HEK293 (cell line): ENCODE measurements around the gene ARMC5.

Source experiments
- CTCF ChIA-PET: fragments of 350-600 bp; formaldehyde crosslinking; extraction: SDS; loops from one replicate; lab custom pipeline; 2021; ENCODE audit warnings: antibody characterized with exemption; lab: Yijun Ruan, JAX
- POLR2A ChIA-PET: fragments of 300-600 bp; formaldehyde crosslinking; extraction: SDS; loops from one replicate; lab custom pipeline; 2020; ENCODE audit warnings: antibody characterized with exemption, inconsistent platforms; lab: Yijun Ruan, JAX
- H3K27ac ChIP-seq: fragments of 200-500 bp; sonication (Bioruptor generic); 2 replicates; pipeline ENCODE4 v1.5.1; 2014; ENCODE audit warnings: low read depth, low read length, control low read depth, inconsistent platforms; ENCODE audit errors: extremely low read depth
- H3K36me3 ChIP-seq, 2 experiments: fragments of 200-500 bp in 1 of 2; sonication (Bioruptor generic) in 1 of 2; 1 replicate in 1 of 2; 2 replicates in 1 of 2; pipeline ENCODE4 v1.5.1; 2014 to 2017; ENCODE audit warnings: inconsistent platforms in 2 of 2, low read length in 2 of 2; ENCODE audit not compliant: control insufficient read depth in 2 of 2, insufficient read depth in 1 of 2
- H3K4me1 ChIP-seq: fragments of 200-500 bp; sonication (Bioruptor generic); 2 replicates; pipeline ENCODE4 v1.5.1; 2014; ENCODE audit warnings: mild to moderate bottlenecking, low read length, inconsistent platforms; ENCODE audit not compliant: control insufficient read depth, insufficient read depth
- H3K4me3 ChIP-seq: 2 replicates; pipeline ENCODE4 v1.5.1; 2011; ENCODE audit warnings: low read depth, mild to moderate bottlenecking, control low read depth, low read length, moderate library complexity
- H3K9me3 ChIP-seq: fragments of 200-500 bp; sonication (Bioruptor generic); 2 replicates; pipeline ENCODE4 v1.5.1; 2014; ENCODE audit warnings: low read depth, low read length, inconsistent platforms; ENCODE audit not compliant: control insufficient read depth, insufficient read depth
- BCL6B ChIP-seq: fragments of 450-650 bp; formaldehyde crosslinking; IDR thresholded peaks from 2 replicates; pipeline ENCODE4 v1.5.1; 2017; ENCODE audit warnings: missing biosample characterization, missing genetic modification characterization
- OVOL3 ChIP-seq: fragments of 450-650 bp; formaldehyde crosslinking; IDR thresholded peaks from 2 replicates; pipeline ENCODE4 v1.5.1; 2016; ENCODE audit warnings: missing biosample characterization, missing genetic modification characterization
- PRDM10 ChIP-seq: fragments of 450-650 bp; formaldehyde crosslinking; IDR thresholded peaks from 2 replicates; pipeline ENCODE4 v1.5.1; 2016; ENCODE audit warnings: missing biosample characterization, missing genetic modification characterization
- PRDM4 ChIP-seq: fragments of 450-650 bp; formaldehyde crosslinking; IDR thresholded peaks from 2 replicates; pipeline ENCODE4 v1.5.1; 2017; ENCODE audit warnings: missing biosample characterization, missing genetic modification characterization
- SP3 ChIP-seq: fragments of 450-650 bp; formaldehyde crosslinking; IDR thresholded peaks from 2 replicates; pipeline ENCODE4 v1.5.1; 2016; ENCODE audit warnings: missing biosample characterization, missing genetic modification characterization
- TSHZ1 ChIP-seq: fragments of 450-650 bp; formaldehyde crosslinking; IDR thresholded peaks from 2 replicates; pipeline ENCODE4 v1.5.1; 2016; ENCODE audit warnings: missing biosample characterization, missing genetic modification characterization, borderline replicate concordance
- ZBTB11 ChIP-seq: fragments of 450-650 bp; formaldehyde crosslinking; conservative IDR thresholded peaks from 2 replicates; pipeline ENCODE4 v1.5.1; 2016; ENCODE audit warnings: low read depth, missing biosample characterization, missing genetic modification characterization
- ZFP3 ChIP-seq: fragments of 450-650 bp; formaldehyde crosslinking; IDR thresholded peaks from 2 replicates; pipeline ENCODE4 v1.5.1; 2016; ENCODE audit warnings: low read depth, missing biosample characterization, missing genetic modification characterization
- ZFP69B ChIP-seq: fragments of 450-650 bp; formaldehyde crosslinking; IDR thresholded peaks from 2 replicates; pipeline ENCODE4 v1.5.1; 2016; ENCODE audit warnings: missing biosample characterization, missing genetic modification characterization
- ZIC2 ChIP-seq: fragments of 450-650 bp; formaldehyde crosslinking; IDR thresholded peaks from 2 replicates; pipeline ENCODE4 v1.5.1; 2016; ENCODE audit warnings: missing biosample characterization, missing genetic modification characterization
- ZNF114 ChIP-seq: fragments of 450-650 bp; formaldehyde crosslinking; IDR thresholded peaks from 2 replicates; pipeline ENCODE4 v1.5.0; 2017; ENCODE audit warnings: missing biosample characterization, missing genetic modification characterization
- ZNF132 ChIP-seq: fragments of 450-650 bp; formaldehyde crosslinking; IDR thresholded peaks from 2 replicates; pipeline ENCODE4 v1.5.1; 2017; ENCODE audit warnings: missing biosample characterization, missing genetic modification characterization, borderline replicate concordance
- ZNF248 ChIP-seq: fragments of 450-650 bp; formaldehyde crosslinking; IDR thresholded peaks from 2 replicates; pipeline ENCODE4 v1.5.1; 2017; ENCODE audit warnings: missing biosample characterization, missing genetic modification characterization
- ZNF366 ChIP-seq: fragments of 450-650 bp; formaldehyde crosslinking; conservative IDR thresholded peaks from 2 replicates; pipeline ENCODE4 v1.5.1; 2016; ENCODE audit warnings: missing biosample characterization, missing genetic modification characterization
- ZNF426 ChIP-seq: fragments of 450-650 bp; formaldehyde crosslinking; IDR thresholded peaks from 2 replicates; pipeline ENCODE4 v1.5.1; 2017; ENCODE audit warnings: missing biosample characterization, missing genetic modification characterization, mild to moderate bottlenecking, inconsistent platforms, moderate library complexity
- ZNF544 ChIP-seq: fragments of 450-650 bp; formaldehyde crosslinking; IDR thresholded peaks from 2 replicates; pipeline ENCODE4 v1.5.0; 2017; ENCODE audit warnings: missing biosample characterization, missing genetic modification characterization
- ZNF548 ChIP-seq: fragments of 450-650 bp; formaldehyde crosslinking; IDR thresholded peaks from 2 replicates; pipeline ENCODE4 v1.5.1; 2016; ENCODE audit warnings: missing biosample characterization, missing genetic modification characterization
- ZNF623 ChIP-seq: fragments of 450-650 bp; formaldehyde crosslinking; IDR thresholded peaks from 2 replicates; pipeline ENCODE4 v1.5.1; 2016; ENCODE audit warnings: missing biosample characterization, missing genetic modification characterization

Gene ARMC5

GRCh38 chr16:31464348-31464769 lies 5.1 kb downstream of the ARMC5 start (continued):
- TF ChIP-seq ZBTB11 (tag by site-specific recombination): no peak
- no peak for TF ChIP-seq ZIC2 (tag by site-specific recombination)
- TF ChIP-seq ZNF623: no peak

- Histone ChIP-seq H3K4me1 (no peaks in the 10 kb centered on the region), H3K4me3 (no peak overlapping the region), H3K9me3 (no peaks in the 10 kb centered on the region), H3K36me3 (peaks cover 0 to 49% of the 10 kb centered on the region in 2 experiments; a peak in 2 of 3 replicates), H3K27ac (no peak overlapping the region)
- ChIA-PET CTCF (no interaction called here), POLR2A (no interaction called here)
- TF ChIP-seq ZNF366 (no peak), PRDM10 (tag by site-specific recombination) (no peak), ZNF114 (no peak), TSHZ1 (tag by site-specific recombination) (no peak), PRDM4 (no peak), ZNF426 (tag by site-specific recombination) (no peak), ZNF544 (tag by site-specific recombination) (no peak), BCL6B (tag by site-specific recombination) (no peak), ZFP3 (tag by site-specific recombination) (no peak), ZNF548 (tag by site-specific recombination) (no peak), ZNF248 (tag by site-specific recombination) (no peak), ZNF132 (tag by site-specific recombination) (no peak), ZFP69B (tag by site-specific recombination) (no peak), SP3 (tag by site-specific recombination) (no peak), OVOL3 (tag by site-specific recombination) (no peak)
These were observed 5.5 kb downstream of the ARMC5 start for GRCh38 chr16:31464781-31465260.
